HG03108 (cell line): Measurements from ENCODE around the gene RSAD1.

Source experiments
- ATAC-seq: cut with Tn5 transposase; IDR thresholded peaks from one replicate; pipeline ENCODE4 v1.9.1; 2021; ENCODE audit warnings: moderate library complexity; ENCODE audit not compliant: unreplicated experiment

Gene RSAD1

DNA sequence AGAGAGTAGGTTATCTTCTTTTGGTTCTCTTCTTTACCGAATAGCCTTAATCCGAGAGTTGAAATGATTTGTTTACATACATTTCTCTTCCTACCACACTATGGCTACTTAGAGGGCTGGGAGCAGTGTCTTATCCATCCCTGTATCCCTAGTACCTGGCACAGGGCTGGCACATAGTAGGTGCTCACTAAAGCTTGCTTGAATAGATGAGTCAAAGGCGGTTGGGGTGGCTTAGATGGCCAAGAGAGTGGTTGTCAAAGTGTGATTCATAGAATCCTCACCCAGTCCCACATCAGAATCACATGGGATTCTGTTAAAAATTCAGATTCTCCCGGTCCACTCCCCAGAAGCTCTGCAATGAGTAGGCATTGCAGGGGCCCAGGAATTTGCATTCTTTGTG lies 21.0 kb upstream of the RSAD1 start:
- no peak for ATAC-seq

DNA sequence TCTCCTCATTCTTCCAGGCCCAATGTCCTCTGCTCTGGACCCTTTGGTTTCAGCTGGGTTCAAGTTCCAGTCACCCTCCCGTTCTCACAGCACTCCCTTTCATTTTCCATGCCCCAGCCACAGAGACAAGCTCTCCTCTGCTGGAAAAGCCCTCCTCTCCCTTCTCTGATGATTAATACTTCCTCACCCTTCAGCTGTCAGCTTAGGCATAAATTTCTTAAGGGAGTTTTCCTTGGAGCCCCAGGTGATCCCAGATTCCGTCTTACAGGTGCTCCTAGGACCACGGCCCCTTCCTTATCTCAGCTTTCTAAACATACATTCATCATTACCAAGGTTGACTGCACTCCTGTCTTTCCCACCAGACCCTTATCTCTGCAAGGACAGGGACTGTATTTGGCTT lies 20.4 kb upstream of the RSAD1 start:
- no peak for ATAC-seq

DNA sequence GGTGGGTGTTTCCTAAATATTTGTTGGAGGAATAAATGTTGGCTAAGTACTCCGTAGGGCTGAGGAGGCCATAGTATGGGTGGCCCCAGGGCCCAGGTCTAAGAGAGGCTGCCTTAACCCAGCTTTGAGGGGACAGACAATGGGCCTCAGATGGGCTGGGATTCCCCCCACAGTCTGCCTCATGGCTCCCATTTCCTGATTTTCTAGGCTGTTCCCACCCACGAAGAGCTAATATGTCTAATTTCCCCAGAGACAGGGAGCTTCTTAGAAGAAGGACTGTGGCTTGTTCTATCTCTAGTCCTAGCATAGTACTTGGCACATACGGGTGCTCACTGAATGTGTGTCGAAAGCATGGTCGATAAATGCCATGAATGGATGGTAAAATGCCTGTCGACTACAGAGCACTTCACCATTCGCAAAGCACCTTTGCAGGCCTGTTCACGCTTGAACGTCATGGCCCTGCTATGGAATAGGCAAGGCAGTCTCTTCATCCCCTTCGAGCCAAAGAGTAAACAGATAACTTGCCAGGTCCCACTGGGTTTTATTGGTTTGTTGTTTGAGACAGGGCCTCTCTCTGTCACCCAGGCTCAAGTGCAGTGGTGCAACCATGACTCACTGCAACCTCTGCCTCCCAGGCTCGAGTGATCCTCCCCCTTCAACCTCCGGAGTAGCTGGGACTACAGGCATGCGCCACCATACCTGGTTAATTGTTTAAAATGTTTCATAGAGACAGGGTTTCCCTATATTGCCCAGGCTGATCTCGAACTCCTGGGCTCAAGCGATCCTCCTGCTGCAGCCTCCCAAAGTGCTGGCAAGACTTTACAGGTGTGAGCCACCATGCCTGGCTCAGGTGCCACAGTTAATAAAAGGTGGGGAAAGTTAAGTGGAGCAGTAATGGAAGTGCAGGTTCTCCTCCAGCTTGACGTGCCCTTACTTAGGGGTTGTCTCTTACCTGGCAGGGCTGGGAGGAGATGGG lies 19.7 kb upstream of the RSAD1 start:
- no peak for ATAC-seq

DNA sequence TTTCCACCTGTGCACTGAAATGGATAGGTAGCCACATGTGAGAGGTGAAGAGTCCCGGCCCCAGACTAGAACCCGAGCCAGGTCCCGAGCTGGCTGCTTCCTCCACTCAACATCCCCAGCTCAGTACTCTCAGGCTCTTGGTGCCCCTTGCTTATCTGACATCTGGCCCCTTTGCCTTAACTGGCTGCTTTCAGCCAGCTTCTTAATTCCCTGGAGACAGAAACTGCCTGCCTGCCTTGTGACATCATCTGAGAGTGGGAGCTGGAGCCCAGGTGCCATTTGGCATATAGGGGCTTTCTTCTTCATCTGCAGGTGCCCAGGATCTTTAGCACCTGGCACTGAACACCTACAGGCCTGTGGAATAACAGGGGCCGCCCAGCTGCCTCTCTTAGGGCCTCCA lies 18.9 kb upstream of the RSAD1 start:
- no peak for ATAC-seq

DNA sequence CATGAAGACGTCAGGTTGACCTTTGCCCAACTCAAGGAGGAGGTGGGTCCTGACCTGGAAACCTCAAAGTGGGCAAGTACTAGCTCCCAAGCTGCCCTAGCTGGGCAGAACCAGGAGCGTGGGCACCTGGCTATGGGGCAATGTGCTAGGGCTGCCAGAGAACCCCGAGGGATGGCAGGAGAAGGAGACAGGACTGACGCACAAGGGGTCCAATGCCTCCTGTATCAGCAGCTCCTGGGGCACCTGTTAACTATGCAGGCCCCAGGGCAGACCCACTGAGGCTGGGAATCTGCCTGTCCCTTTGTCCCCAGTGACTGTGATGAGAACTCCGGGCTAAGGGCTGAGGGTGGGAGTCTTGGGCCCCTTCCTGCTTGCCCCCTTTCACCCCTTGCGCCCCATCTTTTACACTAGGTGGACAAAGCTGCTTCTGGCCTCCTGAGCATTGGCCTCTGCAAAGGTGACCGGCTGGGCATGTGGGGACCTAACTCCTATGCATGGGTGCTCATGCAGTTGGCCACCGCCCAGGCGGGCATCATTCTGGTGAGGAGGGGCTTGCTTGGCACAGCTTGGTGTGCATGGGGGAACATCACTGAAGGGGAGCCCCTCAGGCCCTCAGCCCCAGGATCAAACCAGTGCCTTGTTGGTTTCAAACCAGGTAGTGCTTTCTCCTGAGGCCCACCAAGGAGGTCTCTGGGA lies 17.7 kb upstream of the RSAD1 start:
- no peak for ATAC-seq

DNA sequence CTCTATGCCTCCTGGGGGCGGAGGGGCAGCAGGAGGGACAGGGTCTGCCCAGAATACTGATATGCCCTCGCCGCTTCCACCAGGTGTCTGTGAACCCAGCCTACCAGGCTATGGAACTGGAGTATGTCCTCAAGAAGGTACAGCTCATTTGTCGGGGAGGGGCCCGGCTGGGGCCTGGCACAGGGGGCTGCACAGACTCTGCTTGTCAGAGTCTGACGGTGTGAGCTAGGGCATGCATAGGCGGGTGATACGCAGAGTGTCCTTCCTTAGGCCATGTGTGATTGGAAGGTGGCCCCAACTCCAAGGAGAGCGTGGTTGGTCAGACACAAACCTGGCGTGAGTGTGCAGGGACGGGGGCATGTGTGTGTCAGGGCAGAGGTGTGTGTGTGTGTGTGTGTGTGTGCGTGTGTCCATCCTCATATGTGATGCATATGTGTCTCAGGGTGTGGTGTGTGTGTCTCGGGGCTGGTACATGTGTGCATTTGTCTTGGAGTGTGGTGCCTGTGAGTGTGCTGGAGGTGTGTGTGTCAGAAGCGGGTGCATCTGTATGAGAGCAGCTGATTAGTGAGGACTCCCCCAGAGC lies 17.0 kb upstream of the RSAD1 start:
- no peak for ATAC-seq

DNA sequence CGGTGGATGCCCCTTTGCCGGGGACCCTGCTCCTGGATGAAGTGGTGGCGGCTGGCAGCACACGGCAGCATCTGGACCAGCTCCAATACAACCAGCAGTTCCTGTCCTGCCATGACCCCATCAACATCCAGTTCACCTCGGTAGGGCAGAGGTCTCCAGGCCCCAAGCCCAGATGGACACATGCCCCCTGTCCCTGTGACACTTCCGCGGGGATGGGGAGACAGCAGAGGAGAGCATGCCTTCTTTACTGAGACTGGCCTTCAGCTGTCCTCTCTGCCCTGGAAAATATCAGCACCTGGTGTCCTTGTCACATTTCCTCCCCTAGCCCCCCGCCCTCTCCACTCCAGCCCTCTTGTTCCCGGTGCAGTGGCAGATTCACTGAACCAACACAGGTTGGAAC lies 16.2 kb upstream of the RSAD1 start:
- ATAC-seq, result no peak

DNA sequence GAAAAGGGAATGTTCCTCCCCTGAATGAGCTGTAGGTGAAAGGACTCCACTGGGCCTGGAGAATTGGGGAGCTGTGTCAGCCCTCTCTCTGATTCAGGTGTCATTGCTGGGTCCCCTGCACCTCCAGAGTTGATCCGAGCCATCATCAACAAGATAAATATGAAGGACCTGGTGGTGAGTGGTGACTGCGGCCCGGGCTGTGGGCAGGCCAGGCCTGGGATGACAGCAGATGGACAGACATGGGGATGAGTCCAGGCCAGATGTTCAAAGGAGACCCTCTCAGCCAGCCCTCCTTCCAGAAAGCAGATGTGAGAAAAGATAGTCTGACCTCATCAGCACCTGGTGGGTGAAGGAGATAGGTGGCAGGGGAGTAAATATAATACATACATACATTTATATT lies 14.5 kb upstream of the RSAD1 start:
- no peak for ATAC-seq

DNA sequence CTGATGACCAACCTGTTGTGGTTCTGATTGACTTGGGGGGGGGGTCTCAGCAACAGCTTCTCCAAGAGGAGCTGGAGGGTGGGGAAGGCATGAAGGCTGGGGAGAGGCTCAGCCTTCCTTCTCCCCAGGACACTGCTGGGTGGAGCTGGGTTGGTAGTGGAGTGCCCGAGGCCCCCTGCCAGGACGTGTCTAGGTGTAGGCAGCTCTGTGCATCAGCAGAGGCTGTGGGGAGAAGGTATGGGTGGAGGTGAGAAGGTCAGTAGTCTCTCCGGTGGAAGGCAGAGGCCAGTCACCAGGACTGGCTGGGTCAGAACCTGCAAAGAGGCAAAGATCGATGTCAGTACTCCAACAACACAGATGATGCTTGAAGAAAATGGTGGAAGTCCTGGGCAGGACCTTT lies 13.9 kb upstream of the RSAD1 start:
- ATAC-seq, result no peak

DNA sequence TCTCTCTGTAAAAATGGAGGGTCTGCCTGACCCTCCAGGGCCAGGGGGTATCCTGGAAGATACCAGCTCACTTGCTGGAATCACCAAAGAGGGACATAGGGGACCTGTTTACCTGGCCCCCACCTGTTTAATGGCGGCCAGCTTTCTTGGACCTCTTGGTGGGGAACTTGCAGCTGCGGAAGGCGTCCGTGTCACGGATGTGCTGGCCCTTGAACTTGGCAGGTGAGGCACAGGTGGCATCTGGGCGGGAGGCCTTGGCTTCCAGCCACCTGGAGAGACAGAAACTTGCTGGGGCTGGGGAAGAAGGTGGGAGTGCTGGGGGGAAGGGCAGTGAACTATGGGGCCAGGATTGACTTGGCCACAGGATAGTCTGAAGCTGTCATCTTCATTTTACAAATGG lies 13.5 kb upstream of the RSAD1 start:
- ATAC-seq, result no peak

DNA sequence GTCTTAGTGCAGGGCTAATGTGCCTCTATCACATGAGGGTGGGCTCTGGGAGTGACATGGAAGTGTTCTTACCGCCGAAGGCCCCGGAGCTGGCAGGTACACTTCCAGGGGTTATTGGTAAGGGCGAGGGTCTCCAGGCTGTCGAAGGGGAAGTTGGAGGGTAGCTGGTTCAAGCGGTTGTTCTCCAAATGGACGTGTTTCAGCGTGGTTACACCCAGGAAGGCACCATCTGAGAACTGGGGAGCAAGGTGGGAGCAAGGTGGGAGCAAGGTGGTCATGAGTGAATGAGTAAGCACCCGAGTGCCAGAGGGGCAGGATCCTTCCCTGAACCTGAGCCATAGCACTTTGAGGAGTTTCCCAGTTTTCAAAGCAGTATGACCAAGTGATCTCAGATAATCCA lies 13.0 kb upstream of the RSAD1 start:
- ATAC-seq, result no peak

DNA sequence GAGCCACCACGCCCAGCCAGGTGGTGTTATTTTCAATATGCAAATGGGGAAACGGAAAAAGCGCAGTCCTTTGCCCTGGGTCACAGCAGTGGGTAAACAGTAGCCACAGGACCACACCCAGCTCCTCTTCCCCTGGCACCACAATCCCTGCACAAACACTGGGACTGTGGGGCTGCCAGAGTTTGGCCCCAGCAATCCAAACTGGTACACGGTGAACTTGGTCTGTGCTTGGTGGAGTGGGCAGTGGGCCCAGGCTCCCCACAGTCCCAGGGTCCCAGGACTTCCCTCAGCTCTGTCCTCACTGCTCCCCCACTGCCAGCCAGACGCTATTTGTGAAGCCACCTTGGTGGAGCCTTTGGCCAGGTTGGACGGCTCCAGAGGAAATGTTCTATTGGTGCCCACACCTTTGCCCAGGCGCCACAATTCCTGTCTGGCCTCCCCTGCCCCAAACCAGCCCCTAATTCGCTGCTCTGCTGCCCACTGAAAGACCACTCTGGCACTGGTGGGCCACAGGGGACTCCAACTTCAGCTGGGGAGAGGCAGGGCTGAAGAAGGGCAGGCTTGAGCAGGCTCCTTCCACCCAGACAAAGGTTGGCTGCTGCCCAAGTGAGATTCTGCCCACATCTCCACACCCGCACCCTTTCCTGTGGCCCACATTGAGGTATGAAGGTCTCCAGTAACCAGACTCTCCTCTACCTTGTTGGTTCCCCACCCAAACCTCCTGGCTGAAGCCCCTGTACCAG lies 12.1 kb upstream of the RSAD1 start:
- ATAC-seq, result no peak

DNA sequence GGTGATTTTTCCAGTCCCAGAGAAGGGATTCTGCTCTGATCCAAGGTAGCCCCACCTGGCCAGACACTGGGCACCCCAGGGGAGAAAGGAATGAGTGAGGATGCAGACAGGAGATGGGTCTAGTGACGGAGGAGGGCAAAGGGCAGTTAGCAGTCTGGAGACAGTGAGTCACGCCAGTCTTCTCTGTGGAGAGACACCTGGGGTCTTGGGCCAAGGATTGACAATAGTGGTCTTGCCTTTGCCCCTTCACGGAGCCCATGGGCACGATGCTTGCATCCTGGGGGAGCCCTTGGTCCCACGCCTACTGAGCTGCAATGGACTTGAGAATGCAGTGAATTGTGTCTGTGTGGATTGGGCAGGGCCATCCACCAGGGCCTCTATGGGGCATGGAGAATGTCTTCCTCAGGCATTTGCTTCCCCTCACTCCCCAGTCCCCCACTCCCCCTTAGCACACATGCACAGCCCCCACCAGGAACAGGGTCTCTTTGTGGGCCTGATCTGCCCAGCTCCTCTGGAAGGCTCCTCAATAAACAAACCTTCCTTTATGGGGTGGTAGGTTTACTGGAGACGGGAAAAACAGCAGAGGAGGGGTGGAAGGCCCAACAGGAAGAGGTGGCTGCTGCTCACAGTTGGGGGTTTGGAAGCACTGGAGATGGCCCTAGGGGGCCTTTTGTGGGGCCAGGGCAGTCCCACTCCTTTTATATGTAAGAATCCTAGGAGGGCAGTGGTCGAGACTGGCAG lies 11.4 kb upstream of the RSAD1 start:
- ATAC-seq, result no peak

DNA sequence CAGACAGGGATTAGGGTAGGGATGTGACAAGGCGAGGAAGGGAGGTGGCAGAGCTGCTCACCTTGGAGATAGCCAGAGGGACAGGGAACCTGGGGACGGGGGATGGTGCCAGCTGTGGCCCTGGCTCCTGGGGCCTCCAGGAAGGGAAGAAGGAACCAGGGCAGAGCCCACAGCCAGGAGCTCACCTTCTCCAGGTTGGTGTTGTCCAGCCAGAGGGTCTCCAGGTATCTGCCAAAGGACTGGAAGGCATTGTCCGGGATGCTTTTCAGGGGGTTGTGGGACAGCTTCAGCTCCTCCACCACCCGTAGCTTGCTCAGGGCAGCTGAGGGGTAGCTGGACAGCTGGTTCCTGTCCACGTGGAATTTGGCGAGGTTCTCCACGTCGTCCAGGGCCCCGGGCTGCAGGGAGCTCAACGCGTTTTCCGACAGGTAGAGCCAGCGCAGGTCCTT lies 10.8 kb upstream of the RSAD1 start:
- no peak for ATAC-seq

DNA sequence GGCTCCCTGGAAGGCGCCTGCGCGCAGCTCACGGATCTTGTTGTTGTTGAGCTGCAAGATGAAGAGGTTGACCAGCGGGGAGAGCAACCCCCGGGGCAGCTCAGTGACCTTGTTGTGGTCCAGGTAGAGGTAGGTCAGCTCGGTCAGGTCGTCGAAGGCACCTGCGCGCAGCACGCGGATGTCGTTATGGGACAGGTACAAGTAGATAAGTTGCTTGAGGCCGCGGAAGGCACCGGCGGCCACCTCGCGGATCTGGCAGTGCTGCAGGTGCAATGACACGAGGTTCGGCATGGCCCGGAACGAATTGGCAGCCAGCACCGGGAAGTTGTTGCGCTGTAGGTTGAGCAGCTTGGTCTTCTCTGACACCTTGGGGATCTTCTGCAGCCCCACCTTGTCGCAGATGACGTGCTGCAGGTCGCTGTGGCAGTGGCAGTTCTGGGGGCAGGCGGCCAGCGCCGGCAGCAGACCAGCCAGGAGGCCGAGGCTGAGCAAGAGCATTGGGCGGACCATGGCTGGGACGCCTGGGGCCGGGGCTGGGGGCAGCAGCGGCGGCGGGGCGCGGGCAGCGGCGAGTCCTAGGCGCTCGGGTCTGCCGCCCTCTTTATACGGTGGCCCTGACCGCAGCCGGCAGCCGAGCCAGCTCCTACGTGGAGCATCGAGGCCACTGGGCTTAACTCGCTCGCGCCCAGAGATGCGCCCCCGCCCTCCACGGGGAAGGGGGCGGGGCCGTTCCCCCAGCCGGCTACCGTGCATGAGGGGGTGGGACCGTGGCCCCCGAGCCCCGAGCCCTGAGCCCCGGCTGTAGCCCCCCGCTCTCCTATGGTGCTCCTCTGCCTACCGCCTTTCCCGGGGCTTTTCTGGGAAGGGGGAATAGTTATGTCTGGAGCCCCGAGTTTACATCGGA lies 10.1 kb upstream of the RSAD1 start, which contains the start of gene CHAD:
TSS of gene CHAD (minus strand) at position 577 of the 904 bp plus-strand sequence. CDS start at position 510, 67 bp downstream.
- ATAC-seq, result no peak

DNA sequence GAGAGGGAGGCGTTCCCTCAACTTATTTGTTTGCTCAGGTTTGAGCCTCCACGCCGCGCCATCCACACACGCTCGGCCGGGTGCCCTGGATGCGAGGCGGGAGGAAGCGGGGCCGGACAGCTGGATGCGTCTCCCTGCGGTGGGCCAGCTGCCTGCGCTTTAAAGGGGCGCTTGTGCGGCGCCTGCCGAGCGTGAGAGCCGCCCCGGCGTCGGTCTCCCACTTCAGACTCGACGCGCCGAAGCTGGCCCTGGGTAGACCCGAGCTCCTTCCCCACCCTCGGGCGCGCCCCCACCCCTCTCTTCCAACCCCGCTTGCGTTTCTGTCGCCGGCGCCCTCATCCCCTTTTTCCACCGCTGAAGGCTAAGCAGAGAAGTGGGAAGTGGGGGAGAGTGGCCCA lies 9.5 kb upstream of the RSAD1 start:
- no peak for ATAC-seq

DNA sequence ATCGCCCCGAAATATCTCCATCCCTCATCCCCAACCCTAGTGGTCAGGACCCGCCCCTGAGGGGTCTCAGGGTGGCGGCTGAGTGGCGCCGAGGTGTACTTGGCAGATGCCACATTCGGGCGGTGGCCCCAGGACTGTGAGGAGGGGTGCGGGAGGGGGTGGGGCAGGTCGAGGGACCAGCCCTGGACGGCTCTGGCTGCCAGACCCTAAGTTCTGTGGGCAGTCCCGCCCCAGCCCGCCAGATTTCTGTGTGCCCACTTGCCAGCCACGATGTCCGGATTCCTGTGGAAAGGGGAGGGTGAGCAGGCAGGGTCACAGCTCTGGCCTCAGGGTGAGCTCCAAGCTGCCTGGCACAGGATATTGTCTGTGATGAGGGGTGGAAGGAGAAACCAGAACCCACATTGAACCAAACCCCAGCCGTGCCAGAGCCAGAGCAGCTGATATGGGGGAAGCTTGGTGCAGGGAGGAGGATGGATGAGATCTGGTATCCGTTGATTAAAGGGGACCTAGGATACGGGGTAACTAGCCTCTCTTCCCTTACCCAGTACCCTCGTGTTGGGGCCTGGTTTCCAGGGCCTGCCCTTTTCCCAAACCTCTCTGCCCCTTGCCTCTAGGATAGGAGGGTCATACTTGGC lies 8.9 kb upstream of the RSAD1 start:
- no peak for ATAC-seq

DNA sequence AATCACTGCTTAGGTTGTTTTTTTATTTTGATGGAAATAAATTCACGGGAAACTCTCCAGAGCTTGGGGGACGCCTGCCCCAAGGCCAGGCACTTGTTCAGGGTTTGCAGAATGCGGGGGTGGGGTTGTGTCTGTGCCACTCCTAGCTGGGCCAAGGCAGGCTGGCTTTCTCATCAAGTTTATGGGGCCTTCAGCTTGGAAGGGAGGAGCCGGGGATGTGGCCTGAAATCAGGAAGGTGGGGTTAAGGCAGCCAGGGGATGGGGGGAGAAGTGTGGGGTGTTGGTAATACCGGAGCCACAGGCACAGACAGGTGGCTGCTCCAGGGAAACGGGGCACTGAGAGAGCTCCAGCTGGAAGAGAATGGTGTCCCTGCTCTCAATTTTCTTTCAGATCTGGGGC lies 8.2 kb upstream of the RSAD1 start:
- ATAC-seq, result no peak
